SW480 (cell line): ENCODE measurements around the gene JAK3.

Experiments used
- DNase-seq: peaks from one replicate; pipeline ENCODE4 v3.0.0-alpha.2; 2016; ENCODE audit warnings: low spot score

The JAK3 gene

GRCh38 chr19:17840019-17840418, 7.8 kb downstream of the JAK3 start:
- no peak for DNase-seq

GRCh38 chr19:17837972-17838371, 9.8 kb downstream of the JAK3 start:
- DNase-seq: no peak

GRCh38 chr19:17836530-17836929, 11.3 kb downstream of the JAK3 start:
- DNase-seq: no peak

- no peak for DNase-seq
Measured at GRCh38 chr19:17835182-17836006, 12.4 kb downstream of the JAK3 start.

GRCh38 chr19:17834350-17835181, 13.2 kb downstream of the JAK3 start:
- DNase-seq: peak; percentile 61

GRCh38 chr19:17832443-17833208, 15.2 kb downstream of the JAK3 start:
- DNase-seq: no peak

- no peak for DNase-seq
Measured at GRCh38 chr19:17831419-17831888, 16.3 kb downstream of the JAK3 start.

GRCh38 chr19:17830567-17831418, 17.0 kb downstream of the JAK3 start:
- peak; percentile 84 for DNase-seq

- DNase-seq: peak; percentile 56
Measured at GRCh38 chr19:17829855-17830566, 17.8 kb downstream of the JAK3 start.

- no peak for DNase-seq
Measured at GRCh38 chr19:17826508-17827056, 21.2 kb downstream of the JAK3 start.

GRCh38 chr19:17824339-17824738, 23.4 kb downstream of the JAK3 start:
- no peak for DNase-seq

- no peak for DNase-seq
Measured at GRCh38 chr19:17821190-17821589, 26.6 kb downstream of the JAK3 start, which contains the start of gene INSL3. Gene INSL3 (minus strand): TSS chr19:17821519. CDS start chr19:17821506, 13 bp downstream.

- DNase-seq: no peak
Measured at GRCh38 chr19:17817668-17818363, 30.0 kb downstream of the JAK3 start.

GRCh38 chr19:17812099-17812498, 35.7 kb downstream of the JAK3 start:
- DNase-seq: no peak

GRCh38 chr19:17811681-17812080, 36.1 kb downstream of the JAK3 start:
- no peak for DNase-seq

GRCh38 chr19:17811103-17811502, 36.7 kb downstream of the JAK3 start:
- no peak for DNase-seq

GRCh38 chr19:17807731-17808316, 40.0 kb downstream of the JAK3 start:
- no peak for DNase-seq

GRCh38 chr19:17806945-17807344, 40.8 kb downstream of the JAK3 start:
- DNase-seq: peak; percentile 39

GRCh38 chr19:17805427-17805826, 42.4 kb downstream of the JAK3 start:
- DNase-seq: no peak
